ENCODE measurements around the gene ENDOD1.

DNA sequence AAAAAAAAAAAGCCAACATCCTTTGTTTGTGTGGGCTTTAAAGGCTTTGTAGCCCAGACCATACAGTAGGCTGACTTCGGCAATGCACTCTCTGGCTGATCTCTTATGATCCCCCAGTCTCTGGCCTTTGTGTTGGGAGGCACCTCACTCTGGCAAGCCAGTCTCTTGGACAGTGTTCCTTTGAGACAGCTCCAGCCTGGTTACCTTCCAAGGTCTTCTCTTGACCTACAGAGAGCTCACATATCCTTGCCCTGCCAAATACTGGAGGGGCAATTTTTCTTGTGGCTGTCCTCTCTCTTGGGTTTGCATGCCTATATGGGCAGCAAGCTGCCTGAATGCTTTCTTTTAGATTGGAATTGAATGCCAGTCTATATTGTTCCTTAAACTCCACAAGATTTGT, 71.6 kb downstream of the ENDOD1 start:
- TF ChIP-seq, protein P1, sequence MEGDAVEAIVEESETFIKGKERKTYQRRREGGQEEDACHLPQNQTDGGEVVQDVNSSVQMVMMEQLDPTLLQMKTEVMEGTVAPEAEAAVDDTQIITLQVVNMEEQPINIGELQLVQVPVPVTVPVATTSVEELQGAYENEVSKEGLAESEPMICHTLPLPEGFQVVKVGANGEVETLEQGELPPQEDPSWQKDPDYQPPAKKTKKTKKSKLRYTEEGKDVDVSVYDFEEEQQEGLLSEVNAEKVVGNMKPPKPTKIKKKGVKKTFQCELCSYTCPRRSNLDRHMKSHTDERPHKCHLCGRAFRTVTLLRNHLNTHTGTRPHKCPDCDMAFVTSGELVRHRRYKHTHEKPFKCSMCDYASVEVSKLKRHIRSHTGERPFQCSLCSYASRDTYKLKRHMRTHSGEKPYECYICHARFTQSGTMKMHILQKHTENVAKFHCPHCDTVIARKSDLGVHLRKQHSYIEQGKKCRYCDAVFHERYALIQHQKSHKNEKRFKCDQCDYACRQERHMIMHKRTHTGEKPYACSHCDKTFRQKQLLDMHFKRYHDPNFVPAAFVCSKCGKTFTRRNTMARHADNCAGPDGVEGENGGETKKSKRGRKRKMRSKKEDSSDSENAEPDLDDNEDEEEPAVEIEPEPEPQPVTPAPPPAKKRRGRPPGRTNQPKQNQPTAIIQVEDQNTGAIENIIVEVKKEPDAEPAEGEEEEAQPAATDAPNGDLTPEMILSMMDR (IDR thresholded peaks at IDR 0.05; ENCODE audit: low read length), result no peak
- no peak for TF ChIP-seq EZH2 (optimal IDR thresholded peaks at IDR 0.05; ENCODE audit: low read depth, low read length)

Data from MM.1S (cell line).